ENCODE data around the gene MDM2. TPM values are rescaled to one million over a fixed set of nuclear protein-coding genes. Genes with fewer than 3 reads are reported as not detected.

Gene MDM2
- total and polyA plus RNA-seq, 2 donors (not counting 3 experiments of a cell fraction or from before 2014, with no cell fraction given): 16.7 to 270 TPM

GRCh38 chr12:68868043-68868790 lies 60.2 kb downstream of the MDM2 start:
- H3K9me3 ChIP-seq (replicated peaks; ENCODE audit: control insufficient read depth, insufficient read depth, low read length): no peaks in the 10 kb centered on the region
- ChIA-PET POLR2A (no interaction called here), CTCF (interaction anchor here (0.9 to 2.3 kb wide), 5 partner anchors 206 to 386 kb away, joined by 3 to 7 read pairs (median 4); no protein-coding TSS in a partner anchor)
- H3K27me3 ChIP-seq (ENCODE audit: control insufficient read depth in 2 of 2, insufficient read depth in 2 of 2, low read length in 2 of 2): peaks cover 23 to 25% of the 10 kb centered on the region in 2 experiments
- intact Hi-C loops (cut with micrococcal nuclease) (no loop called here), dilution Hi-C loops (cut with MboI; ENCODE audit: extremely low pct_ligation_motif_present, low sequenced_read_pairs) (no loop called here)
- no peaks in the 10 kb centered on the region for H4K20me1 ChIP-seq (replicated peaks; ENCODE audit: control insufficient read depth, extremely low read depth, insufficient read depth, low read length)
- H3K27ac ChIP-seq (ENCODE audit: insufficient read depth, low read depth, low read length): no peak overlapping the region
- no peaks in the 10 kb centered on the region for H3K9me1 ChIP-seq (replicated peaks; ENCODE audit: control insufficient read depth, extremely low read depth, insufficient read depth, low read length)
- no TSS peak for BruUV-seq (replicated peaks)
- H3K4me3 ChIP-seq (replicated peaks in 1 of 3; ENCODE audit: insufficient read depth in 1 of 3, low read depth in 1 of 3, low read length in 3 of 3): no peak overlapping the region
- FAIRE-seq (no peak), DNase-seq (ENCODE audit: low read depth, low spot score) (no peak)
- H3K4me1 ChIP-seq (ENCODE audit: control insufficient read depth, extremely low read depth, insufficient read depth, low read length): no peaks in the 10 kb centered on the region
- H2AFZ ChIP-seq (ENCODE audit: low read depth, low read length): no peak overlapping the region
- TF ChIP-seq EZH2 (IDR thresholded peaks at IDR 0.05; ENCODE audit: borderline replicate concordance, low read depth, low read length, severe bottlenecking): no peak
- no peak for TF ChIP-seq JUN (IDR thresholded peaks at IDR 0.05; ENCODE audit: borderline replicate concordance, insufficient read depth, insufficient read length, low read depth)
- no peak for TF ChIP-seq CTCF (IDR thresholded peaks at IDR 0.05; ENCODE audit: extremely low read depth in 1 of 2, insufficient read depth in 1 of 2, low read depth in 1 of 2, low read length in 2 of 2)
- TF ChIP-seq MAX (IDR thresholded peaks at IDR 0.05; ENCODE audit: insufficient read depth, insufficient read length): no peak
- TF ChIP-seq POLR2AphosphoS5 (IDR thresholded peaks at IDR 0.05; ENCODE audit: insufficient read depth, low read depth, low read length): no peak
- no peak for TF ChIP-seq POLR2A (IDR thresholded peaks at IDR 0.05; ENCODE audit: low read depth, low read length)
- TF ChIP-seq FOS (IDR thresholded peaks at IDR 0.05; ENCODE audit: borderline replicate concordance, insufficient read depth, low read length): no peak
- no peak for TF ChIP-seq MYC (IDR thresholded peaks at IDR 0.05; ENCODE audit: low read depth, low read length)
- TF ChIP-seq GATA2 (IDR thresholded peaks at IDR 0.05; ENCODE audit: insufficient read depth, insufficient read length, low read depth, low read length): no peak
- H3K79me2 ChIP-seq (ENCODE audit: control insufficient read depth, insufficient read depth, low read length): no peaks in the 10 kb centered on the region
- H3K4me2 ChIP-seq (ENCODE audit: insufficient read depth, low read length): no peak overlapping the region
- H3K9ac ChIP-seq (replicated peaks; ENCODE audit: extremely low read depth, insufficient read depth, low read length): no peak overlapping the region
- no peaks in the 10 kb centered on the region for H3K36me3 ChIP-seq (ENCODE audit: control insufficient read depth in 2 of 2, extremely low read depth in 1 of 2, insufficient read depth in 2 of 2, low read length in 2 of 2)
